Hepatocyte (in vitro differentiated cells): ENCODE results near the gene ARFRP1. TPM values are rescaled to one million over a fixed set of nuclear protein-coding genes. Genes with fewer than 3 reads are reported as not detected.
"Not testable (repeated sequence)": the region's sequence is repeated elsewhere in the genome, so short reads cannot be mapped to it uniquely, and the experiment has no call there.

ENCODE experiments used
- DNase-seq: peaks from one replicate; pipeline ENCODE4 v3.0.0-alpha.2; 2016; ENCODE audit warnings: low spot score
- H2AFZ ChIP-seq: fragments of 200-600 bp; sonication (generic); 2 replicates; pipeline ENCODE4 v1.6.0; 2016; ENCODE audit warnings: antibody characterized with exemption, mild to moderate bottlenecking
- H3K27ac ChIP-seq: fragments of 200-600 bp; sonication (generic); 2 replicates; pipeline ENCODE4 v1.5.1; 2016; ENCODE audit warnings: mild to moderate bottlenecking
- H3K27me3 ChIP-seq: fragments of 200-600 bp; sonication (generic); 2 replicates; pipeline ENCODE4 v1.6.1; 2016
- H3K36me3 ChIP-seq: fragments of 200-600 bp; sonication (generic); replicated peaks from 2 replicates; pipeline ENCODE4 v1.5.1; 2016; ENCODE audit warnings: low read depth; ENCODE audit not compliant: insufficient read depth
- H3K4me1 ChIP-seq: fragments of 200-600 bp; sonication (generic); 2 replicates; pipeline ENCODE4 v1.5.1; 2016; ENCODE audit warnings: mild to moderate bottlenecking, moderate library complexity; ENCODE audit not compliant: insufficient read depth
- H3K4me2 ChIP-seq: fragments of 200-600 bp; sonication (generic); 2 replicates; pipeline ENCODE4 v1.6.0; 2016
- H3K4me3 ChIP-seq: fragments of 200-600 bp; sonication (generic); 2 replicates; pipeline ENCODE4 v1.5.1; 2016; ENCODE audit warnings: mild to moderate bottlenecking
- H3K79me2 ChIP-seq: fragments of 200-600 bp; sonication (generic); 2 replicates; pipeline ENCODE4 v1.6.0; 2017; ENCODE audit warnings: mild to moderate bottlenecking
- H3K9me2 ChIP-seq: fragments of 200-600 bp; sonication (generic); replicated peaks from 2 replicates; pipeline ENCODE4 v1.6.0; 2017; ENCODE audit warnings: mild to moderate bottlenecking; ENCODE audit not compliant: insufficient read depth
- H3K9me3 ChIP-seq: fragments of 200-600 bp; sonication (generic); 2 replicates; pipeline ENCODE4 v1.5.1; 2016; ENCODE audit warnings: low read depth, mild to moderate bottlenecking
- H4K20me1 ChIP-seq: fragments of 200-600 bp; sonication (generic); 2 replicates; pipeline ENCODE4 v1.6.0; 2016; ENCODE audit warnings: mild to moderate bottlenecking; ENCODE audit not compliant: insufficient read depth, poor library complexity, severe bottlenecking
- EZH2 ChIP-seq: fragments of 200-600 bp; sonication (generic); IDR thresholded peaks from 2 replicates; pipeline ENCODE4 v1.6.1; 2016; ENCODE audit warnings: antibody characterized with exemption, mild to moderate bottlenecking, borderline replicate concordance
- EZH2phosphoT487 ChIP-seq: fragments of 200-600 bp; sonication (generic); IDR thresholded peaks from one replicate; pipeline ENCODE4 v1.6.1; 2018; ENCODE audit warnings: antibody characterized with exemption, mild to moderate bottlenecking, low read depth, moderate library complexity; ENCODE audit not compliant: unreplicated experiment, severe bottlenecking
- WGBS: methylation state at CpG from one replicate; pipeline ENCODE4 v1.1.6; 2016; ENCODE audit warnings: low lambda C conversion rate; ENCODE audit errors: missing lambda C conversion rate; 5-methylcytosine and 5-hydroxymethylcytosine counted together
- polyA plus RNA-seq: library from polyadenylated mRNA; unstranded; fragments of >200 nt; fragmentation: Nextera tagmentation; extraction: Ambion mirVana; gene quantifications from 2 replicates; pipeline ENCODE4 v1.2.1, GENCODE V29; 2016
- total RNA-seq: library from RNA; depleted of rRNA; stranded (reverse); fragments of >200 nt; gene quantifications from 2 replicates; pipeline ENCODE4 v1.2.3, GENCODE V29; 2014
- TF ChIP-seq, protein P1 (sequence below): fragments of 200-600 bp; sonication (generic); IDR thresholded peaks from 2 replicates; pipeline ENCODE4 v1.5.1; 2016; ENCODE audit warnings: antibody characterized with exemption, mild to moderate bottlenecking; ENCODE audit not compliant: poor library complexity

Gene ARFRP1
- total and polyA plus RNA-seq, 2 experiments from 2014 or later, result 31.5 to 38.0 TPM

DNA sequence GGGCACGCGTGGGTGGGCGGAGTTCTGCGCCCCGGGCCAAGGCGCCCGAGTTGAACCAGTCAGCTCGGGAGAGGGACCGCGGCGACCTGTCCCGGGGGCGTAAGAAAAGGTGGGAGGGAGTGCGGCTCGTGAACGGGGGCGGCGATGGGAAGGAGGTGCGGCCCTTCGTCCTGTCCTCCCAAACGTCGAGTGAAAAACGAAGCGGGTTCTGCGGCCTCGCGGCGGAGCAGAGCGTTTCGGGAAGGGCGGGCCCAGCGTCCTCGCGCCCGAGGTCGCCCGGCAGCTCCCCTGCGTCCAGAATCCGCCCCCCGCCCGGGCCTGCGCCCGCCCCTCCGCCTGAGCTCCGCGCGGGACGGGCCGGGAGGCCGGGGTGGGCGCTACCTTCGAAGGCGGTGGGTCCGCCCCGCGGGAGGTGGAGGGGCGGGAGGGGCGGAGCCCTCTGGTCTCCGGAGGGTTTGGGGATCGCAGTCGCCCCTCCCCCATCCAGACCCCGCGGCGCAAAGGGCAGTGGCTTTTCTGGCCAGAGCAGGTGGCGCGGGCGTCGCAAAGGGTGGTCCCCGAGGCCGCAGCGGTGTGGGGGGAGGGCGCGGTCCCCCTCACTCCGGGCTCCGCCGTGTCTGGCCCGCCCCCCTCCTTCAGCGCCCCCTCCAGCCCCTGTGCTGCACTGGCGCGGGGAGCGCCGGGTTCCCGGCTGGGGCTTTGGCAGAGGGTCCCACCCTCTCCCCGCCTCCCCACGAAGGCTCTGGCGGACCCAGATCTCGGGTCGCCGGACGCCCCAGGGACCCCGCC, 55.4 kb downstream of the ARFRP1 start:
- Histone ChIP-seq H2AFZ (no peak overlapping the region), H4K20me1 (peaks cover 13% of the 10 kb centered on the region)

DNA sequence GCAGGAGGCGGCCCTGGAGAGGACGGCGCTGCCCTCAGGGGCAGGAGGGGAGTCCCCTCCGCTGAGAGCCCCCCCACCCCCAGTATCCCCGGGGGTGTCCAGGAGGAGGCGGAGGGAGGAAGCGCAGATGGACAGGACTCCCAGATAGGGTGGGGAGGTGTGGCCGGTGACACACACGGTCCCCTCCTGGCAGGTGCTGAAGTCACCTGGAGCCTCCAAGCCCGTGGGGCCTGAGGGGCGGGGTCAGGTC, 55.9 kb downstream of the ARFRP1 start:
- Histone ChIP-seq H3K79me2 (peaks cover 5% of the 10 kb centered on the region), H2AFZ (no peak overlapping the region), H3K36me3 (no peaks in the 10 kb centered on the region), H3K4me1 (peaks cover 3% of the 10 kb centered on the region), H3K4me3 (peak overlapping the region; percentile 68), H4K20me1 (peaks cover 13% of the 10 kb centered on the region), H3K27ac (no peak overlapping the region), H3K9me2 (no peaks in the 10 kb centered on the region), H3K9me3 (no peaks in the 10 kb centered on the region), H3K27me3 (peaks cover 3% of the 10 kb centered on the region), H3K4me2 (peak overlapping the region; percentile 93)
- WGBS, result 20% methylated on average over 7 of the region's 11 CpGs
- DNase-seq, result no peak
- TF ChIP-seq EZH2 (no peak), EZH2phosphoT487 (no peak)
- TF ChIP-seq, protein P1, sequence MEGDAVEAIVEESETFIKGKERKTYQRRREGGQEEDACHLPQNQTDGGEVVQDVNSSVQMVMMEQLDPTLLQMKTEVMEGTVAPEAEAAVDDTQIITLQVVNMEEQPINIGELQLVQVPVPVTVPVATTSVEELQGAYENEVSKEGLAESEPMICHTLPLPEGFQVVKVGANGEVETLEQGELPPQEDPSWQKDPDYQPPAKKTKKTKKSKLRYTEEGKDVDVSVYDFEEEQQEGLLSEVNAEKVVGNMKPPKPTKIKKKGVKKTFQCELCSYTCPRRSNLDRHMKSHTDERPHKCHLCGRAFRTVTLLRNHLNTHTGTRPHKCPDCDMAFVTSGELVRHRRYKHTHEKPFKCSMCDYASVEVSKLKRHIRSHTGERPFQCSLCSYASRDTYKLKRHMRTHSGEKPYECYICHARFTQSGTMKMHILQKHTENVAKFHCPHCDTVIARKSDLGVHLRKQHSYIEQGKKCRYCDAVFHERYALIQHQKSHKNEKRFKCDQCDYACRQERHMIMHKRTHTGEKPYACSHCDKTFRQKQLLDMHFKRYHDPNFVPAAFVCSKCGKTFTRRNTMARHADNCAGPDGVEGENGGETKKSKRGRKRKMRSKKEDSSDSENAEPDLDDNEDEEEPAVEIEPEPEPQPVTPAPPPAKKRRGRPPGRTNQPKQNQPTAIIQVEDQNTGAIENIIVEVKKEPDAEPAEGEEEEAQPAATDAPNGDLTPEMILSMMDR, result no peak

More for the DNA sequence above, 55.4 kb downstream of the ARFRP1 start:
- no peaks in the 10 kb centered on the region for H3K9me2 ChIP-seq
- peak overlapping the region; percentile 68 for H3K4me3 ChIP-seq
- no peak overlapping the region for H3K27ac ChIP-seq
- peaks cover 3% of the 10 kb centered on the region for H3K27me3 ChIP-seq
- H3K4me1 ChIP-seq, result peaks cover 3% of the 10 kb centered on the region
- H3K9me3 ChIP-seq, result no peaks in the 10 kb centered on the region
- peak overlapping the region; percentile 93 for H3K4me2 ChIP-seq
- peaks cover 5% of the 10 kb centered on the region for H3K79me2 ChIP-seq
- peak; percentile 45 for DNase-seq
- TF ChIP-seq, protein P1, result peak; percentile 6
- no peak for TF ChIP-seq EZH2phosphoT487
- TF ChIP-seq EZH2, result peak; percentile 52
- 0% methylated on average over 10 of the region's 91 CpGs for WGBS
- H3K36me3 ChIP-seq, result no peaks in the 10 kb centered on the region

DNA sequence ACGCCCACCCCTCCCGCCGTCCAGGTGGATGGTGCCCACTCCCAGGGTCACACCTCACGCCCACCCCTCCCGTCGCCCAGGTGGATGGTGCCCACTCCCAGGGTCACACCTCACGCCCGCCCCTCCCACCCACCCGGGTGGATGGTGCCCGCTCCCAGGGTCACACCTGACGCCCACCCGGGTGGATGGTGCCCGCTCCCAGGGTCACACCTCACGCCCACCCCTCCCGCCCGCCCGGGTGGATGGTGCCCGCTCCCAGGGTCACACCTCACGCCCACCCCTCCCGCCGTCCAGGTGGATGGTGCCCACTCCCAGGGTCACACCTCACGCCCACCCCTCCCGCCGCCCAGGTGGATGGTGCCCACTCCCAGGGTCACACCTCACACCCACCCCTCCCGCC, 57.3 kb downstream of the ARFRP1 start:
- WGBS, result 90% methylated on average over 4 of the region's 25 CpGs
- peaks cover 13% of the 10 kb centered on the region for H4K20me1 ChIP-seq
- not testable (repeated sequence) for H3K36me3 ChIP-seq, H2AFZ ChIP-seq, H3K9me3 ChIP-seq, H3K4me2 ChIP-seq, H3K79me2 ChIP-seq, DNase-seq, H3K27ac ChIP-seq, H3K4me1 ChIP-seq, H3K27me3 ChIP-seq, H3K4me3 ChIP-seq, H3K9me2 ChIP-seq

DNA sequence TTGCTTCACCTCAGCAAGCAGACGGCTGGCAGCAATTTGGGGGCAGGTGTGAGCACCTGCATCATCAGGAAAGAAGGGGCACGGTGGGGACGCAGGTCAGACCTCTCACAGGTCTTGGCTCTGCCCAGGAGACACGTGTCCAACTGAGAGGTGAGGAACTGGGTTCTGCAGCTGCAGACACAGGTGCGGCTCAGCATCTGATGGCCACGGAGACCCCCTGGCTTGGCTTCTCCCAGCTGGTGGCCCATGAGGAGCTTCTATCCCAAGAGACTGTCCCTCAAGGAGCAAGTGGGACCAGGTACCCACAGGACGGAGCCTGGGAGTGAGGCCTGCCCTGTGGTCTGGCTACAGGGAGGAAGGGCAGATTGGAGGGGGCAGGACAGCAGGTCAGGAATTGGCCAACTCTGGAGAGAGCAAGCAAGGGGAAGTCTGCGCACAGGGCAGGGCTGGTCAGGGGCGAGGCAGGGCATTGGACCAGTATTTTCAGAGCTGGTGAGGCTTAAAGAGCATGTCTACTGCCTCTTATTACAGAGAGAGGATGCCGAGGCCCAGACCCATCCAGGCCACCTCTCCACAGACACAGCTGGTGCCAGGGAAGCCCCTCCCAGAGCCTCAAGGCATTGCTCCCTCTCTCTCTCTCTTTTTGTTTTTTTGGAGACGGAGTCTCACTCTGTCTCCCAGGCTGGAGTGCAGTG, 58.7 kb downstream of the ARFRP1 start:
- Histone ChIP-seq H3K4me1 (peaks cover 3% of the 10 kb centered on the region), H3K9me2 (no peaks in the 10 kb centered on the region), H3K27me3 (peaks cover 3% of the 10 kb centered on the region), H3K4me3 (no peak overlapping the region), H2AFZ (no peak overlapping the region), H3K27ac (no peak overlapping the region), H3K9me3 (no peaks in the 10 kb centered on the region), H3K36me3 (no peaks in the 10 kb centered on the region), H3K79me2 (peaks cover 5% of the 10 kb centered on the region), H3K4me2 (no peak overlapping the region), H4K20me1 (peaks cover 13% of the 10 kb centered on the region)
- no peak for DNase-seq
- TF ChIP-seq EZH2, result no peak
- TF ChIP-seq, protein P1, result no peak
- TF ChIP-seq EZH2phosphoT487, result no peak
- WGBS, result 92% methylated on average over 11 of the region's 11 CpGs
